Measurements from ENCODE around the gene SNX13.

The SNX13 gene

DNA sequence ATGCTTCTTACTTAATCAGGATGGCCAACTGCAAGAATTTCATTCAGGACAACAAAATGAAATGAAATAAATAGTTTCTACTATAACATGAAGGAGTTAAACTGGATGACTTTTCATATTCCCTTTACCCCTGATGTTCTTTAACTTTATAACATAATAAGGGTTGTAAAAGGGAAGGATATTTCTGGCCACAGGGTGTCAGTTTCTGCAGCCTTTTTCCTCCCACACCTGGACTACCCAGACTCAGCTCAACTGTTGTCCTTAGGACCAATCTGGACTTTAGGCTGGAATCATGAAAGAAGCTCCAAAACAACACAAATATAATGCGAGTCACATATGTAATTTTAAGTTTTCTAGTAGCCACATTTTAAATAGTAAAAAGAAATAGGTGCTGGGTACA, 44.0 kb upstream of the SNX13 start:
- DNase-seq (ENCODE audit: low read depth), result no peak
- TF ChIP-seq, protein P1, sequence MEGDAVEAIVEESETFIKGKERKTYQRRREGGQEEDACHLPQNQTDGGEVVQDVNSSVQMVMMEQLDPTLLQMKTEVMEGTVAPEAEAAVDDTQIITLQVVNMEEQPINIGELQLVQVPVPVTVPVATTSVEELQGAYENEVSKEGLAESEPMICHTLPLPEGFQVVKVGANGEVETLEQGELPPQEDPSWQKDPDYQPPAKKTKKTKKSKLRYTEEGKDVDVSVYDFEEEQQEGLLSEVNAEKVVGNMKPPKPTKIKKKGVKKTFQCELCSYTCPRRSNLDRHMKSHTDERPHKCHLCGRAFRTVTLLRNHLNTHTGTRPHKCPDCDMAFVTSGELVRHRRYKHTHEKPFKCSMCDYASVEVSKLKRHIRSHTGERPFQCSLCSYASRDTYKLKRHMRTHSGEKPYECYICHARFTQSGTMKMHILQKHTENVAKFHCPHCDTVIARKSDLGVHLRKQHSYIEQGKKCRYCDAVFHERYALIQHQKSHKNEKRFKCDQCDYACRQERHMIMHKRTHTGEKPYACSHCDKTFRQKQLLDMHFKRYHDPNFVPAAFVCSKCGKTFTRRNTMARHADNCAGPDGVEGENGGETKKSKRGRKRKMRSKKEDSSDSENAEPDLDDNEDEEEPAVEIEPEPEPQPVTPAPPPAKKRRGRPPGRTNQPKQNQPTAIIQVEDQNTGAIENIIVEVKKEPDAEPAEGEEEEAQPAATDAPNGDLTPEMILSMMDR (IDR thresholded peaks at IDR 0.05; ENCODE audit: insufficient read depth, low read depth, low read length, missing control alignments), result no peak
- no peak overlapping the region for H3K4me3 ChIP-seq (ENCODE audit: low read depth, low read length)

DNA sequence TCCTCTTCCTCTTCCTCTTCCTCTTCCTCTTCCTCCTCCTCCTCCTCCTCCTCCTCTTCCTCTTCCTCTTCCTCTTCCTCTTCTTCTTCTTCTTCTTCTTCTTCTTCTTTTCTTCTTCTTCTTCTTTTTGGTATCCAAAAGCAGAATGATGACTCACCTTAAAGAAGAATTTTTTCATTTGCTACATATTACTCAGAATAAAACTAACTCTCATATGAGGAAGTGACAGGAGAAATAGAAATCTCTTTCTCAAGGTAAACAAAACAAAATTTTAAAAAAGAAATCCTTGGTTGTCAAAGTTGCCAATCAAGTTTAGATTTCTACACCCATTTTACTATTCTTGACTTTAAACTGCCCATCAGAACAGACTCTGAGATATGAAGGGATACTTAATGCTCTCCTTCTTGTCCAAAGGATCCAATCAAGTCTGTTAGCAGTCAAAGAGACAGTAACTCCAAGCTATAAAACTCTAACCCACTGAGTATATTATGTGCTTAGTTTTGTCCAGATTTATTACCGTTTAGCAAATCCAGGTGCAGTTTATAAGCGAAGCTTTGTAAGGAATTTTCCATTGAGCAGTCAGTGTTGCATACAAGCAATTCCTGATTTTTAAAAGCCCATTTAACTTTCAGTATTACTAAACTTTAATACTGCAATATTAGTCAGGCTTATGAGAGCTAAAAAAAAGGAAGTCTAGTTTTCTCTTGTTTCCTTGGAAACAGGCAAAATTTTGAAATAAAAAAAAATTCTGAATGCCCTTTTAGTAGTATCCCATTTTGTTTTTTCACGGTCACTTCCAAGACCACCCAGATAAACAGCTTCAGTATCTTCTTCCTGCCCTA, 43.1 kb upstream of the SNX13 start:
- no peak for DNase-seq (ENCODE audit: low read depth)

DNA sequence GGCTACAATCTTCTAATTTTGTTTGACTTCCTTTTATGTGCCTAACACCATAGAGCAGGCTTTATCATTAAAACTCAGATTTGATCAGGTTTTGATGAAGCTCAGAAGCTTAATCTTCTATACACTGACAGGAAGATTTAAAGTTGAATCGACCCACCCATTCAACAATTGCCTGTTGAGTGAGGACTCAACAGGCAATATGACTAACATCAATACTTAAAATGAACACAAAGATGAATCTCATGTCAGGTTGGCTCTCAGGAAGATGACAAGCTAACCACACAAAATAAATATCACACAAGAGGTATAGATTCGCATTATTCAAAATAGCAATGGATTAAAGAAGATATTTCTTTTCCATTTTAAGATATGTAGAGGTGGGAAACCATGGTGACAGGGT, 36.7 kb upstream of the SNX13 start:
- no peak overlapping the region for H3K4me3 ChIP-seq (ENCODE audit: low read depth, low read length)
- no peak for DNase-seq (ENCODE audit: low read depth)
- TF ChIP-seq, protein P1 (IDR thresholded peaks at IDR 0.05; ENCODE audit: insufficient read depth, low read depth, low read length, missing control alignments), result no peak

More for the DNA sequence above, 43.1 kb upstream of the SNX13 start:
- no peak overlapping the region for H3K4me3 ChIP-seq (ENCODE audit: low read depth, low read length)
- TF ChIP-seq, protein P1 (IDR thresholded peaks at IDR 0.05; ENCODE audit: insufficient read depth, low read depth, low read length, missing control alignments), result no peak

DNA sequence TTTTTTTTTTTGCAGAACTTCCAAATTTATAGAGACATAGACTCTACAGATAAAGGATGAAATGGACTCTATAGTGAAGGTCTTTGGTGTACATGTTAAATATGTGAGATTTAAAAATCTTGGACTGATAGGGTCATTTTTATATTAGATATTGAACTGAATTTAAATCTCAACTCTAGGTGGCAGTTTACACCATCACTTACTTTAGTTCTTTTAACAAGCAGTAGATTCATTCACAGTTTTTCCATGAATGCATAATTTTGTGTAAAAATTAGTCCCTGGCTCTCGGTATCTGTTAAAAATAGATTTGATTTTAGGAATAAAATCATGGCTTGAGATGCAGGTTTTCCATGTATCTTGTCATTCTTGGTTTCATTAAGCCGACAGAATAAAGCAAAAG, 31.1 kb upstream of the SNX13 start:
- TF ChIP-seq, protein P1 (IDR thresholded peaks at IDR 0.05; ENCODE audit: insufficient read depth, low read depth, low read length, missing control alignments), result no peak
- no peak for DNase-seq (ENCODE audit: low read depth)
- no peak overlapping the region for H3K4me3 ChIP-seq (ENCODE audit: low read depth, low read length)

DNA sequence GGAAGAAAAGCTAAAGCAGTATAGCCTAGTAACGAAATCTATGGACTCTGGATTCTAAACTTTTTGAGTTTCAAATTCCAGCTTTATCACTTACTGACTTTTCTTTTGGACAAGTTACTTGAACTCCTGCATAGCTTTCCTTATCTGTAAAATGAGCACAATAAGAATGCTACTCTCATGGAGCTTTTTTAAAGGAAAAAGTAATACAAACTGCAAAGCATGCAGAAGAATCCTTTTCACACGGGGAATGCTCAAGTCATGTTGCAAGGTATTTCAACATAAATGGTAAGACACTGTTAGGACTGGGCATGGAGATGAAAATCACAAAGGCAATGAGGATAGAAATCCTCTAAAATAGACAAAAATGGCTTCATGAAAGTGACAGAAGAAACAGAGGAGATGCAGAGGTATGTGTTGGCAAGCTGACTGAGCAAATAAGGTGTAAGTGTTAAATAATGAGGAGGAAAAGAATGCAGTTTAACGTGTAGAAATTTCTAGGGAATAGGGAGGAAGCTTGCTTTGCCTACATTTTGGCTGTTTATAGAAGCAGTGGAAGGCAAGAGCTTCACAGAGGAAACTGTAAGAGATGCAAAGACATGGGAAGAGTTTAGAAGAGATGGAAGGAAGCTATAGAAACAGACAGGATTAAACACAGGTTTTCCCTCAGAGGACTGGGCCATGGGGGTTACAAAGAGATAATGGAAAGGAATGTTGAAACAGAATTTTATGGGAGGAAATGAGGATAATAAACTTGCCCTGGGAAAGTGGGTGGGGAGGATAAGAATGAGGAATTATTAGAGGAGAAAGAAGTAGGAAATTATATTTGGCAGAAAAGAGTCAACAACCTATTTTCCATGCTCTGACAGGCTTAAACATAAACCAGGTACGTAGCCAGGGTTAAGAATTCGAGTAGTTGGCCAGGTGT, 28.8 kb upstream of the SNX13 start:
- TF ChIP-seq, protein P1 (IDR thresholded peaks at IDR 0.05; ENCODE audit: insufficient read depth, low read depth, low read length, missing control alignments), result no peak
- no peak overlapping the region for H3K4me3 ChIP-seq (ENCODE audit: low read depth, low read length)

DNA sequence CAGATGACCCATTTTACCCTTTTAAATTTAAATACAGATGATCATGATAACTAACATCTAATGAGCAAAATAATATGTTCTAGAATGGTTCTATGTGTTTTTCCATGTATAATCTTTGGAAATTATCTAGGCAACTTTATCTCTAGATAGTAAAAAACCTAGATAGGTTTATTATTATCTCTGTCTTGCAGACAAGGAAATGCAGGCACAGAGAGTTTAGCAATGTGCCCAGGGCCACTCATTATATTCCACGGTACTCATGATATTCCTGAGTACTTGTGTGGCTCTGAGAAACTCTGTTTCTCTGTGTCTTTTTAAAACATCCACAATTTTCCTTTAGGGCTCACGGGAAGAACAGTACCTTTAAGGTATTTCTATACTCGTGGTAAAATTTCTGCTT, 26.4 kb upstream of the SNX13 start:
- no peak overlapping the region for H3K4me3 ChIP-seq (ENCODE audit: low read depth, low read length)
- DNase-seq (ENCODE audit: low read depth), result no peak
- TF ChIP-seq, protein P1 (IDR thresholded peaks at IDR 0.05; ENCODE audit: insufficient read depth, low read depth, low read length, missing control alignments), result no peak

More for the DNA sequence above, 28.8 kb upstream of the SNX13 start:
- no peak for DNase-seq (ENCODE audit: low read depth)

Data from GM12865 (cell line).